K562 (cell line): ENCODE measurements around the gene FAM111B. TPM values are rescaled to one million over a fixed set of nuclear protein-coding genes. Genes with fewer than 3 reads are reported as not detected.

Experiments
- COPS2 ChIP-seq: fragments of 450-650 bp; conservative IDR thresholded peaks from 2 replicates; pipeline ENCODE4 v1.6.1; 2016; ENCODE audit warnings: mild to moderate bottlenecking, moderate library complexity
- E2F3 ChIP-seq: fragments of 250-450 bp; sonication (Bioruptor Pico); IDR thresholded peaks from 2 replicates; pipeline ENCODE4 v1.4.0; 2020; ENCODE audit warnings: mild to moderate bottlenecking
- FOXJ2 ChIP-seq: fragments of 200-800 bp; sonication (Bioruptor generic); IDR thresholded peaks from 2 replicates; pipeline ENCODE4 v1.6.1; 2016; ENCODE audit warnings: missing genetic modification characterization, missing compliant biosample characterization
- GABPA ChIP-seq: fragments of 200-800 bp; sonication (Bioruptor generic); conservative IDR thresholded peaks from 2 replicates; pipeline ENCODE4 v1.6.1; 2016; ENCODE audit warnings: low read depth, missing genetic modification characterization, missing compliant biosample characterization
- HDAC3 ChIP-seq: fragments of 450-650 bp; IDR thresholded peaks from 2 replicates; pipeline ENCODE4 v1.6.1; 2018; ENCODE audit warnings: borderline replicate concordance, mild to moderate bottlenecking, moderate library complexity; ENCODE audit not compliant: partially characterized antibody
- HDAC6 ChIP-seq: IDR thresholded peaks from 2 replicates; pipeline ENCODE4 v1.6.1; 2012; ENCODE audit warnings: low read depth, mild to moderate bottlenecking, control low read depth, inconsistent platforms, low read length, moderate library complexity
- HOMEZ ChIP-seq: fragments of 250-450 bp; sonication (Bioruptor Pico); IDR thresholded peaks from 2 replicates; pipeline ENCODE4 v1.4.0; 2020; ENCODE audit warnings: mild to moderate bottlenecking, moderate library complexity
- KLF16 ChIP-seq: IDR thresholded peaks from 2 replicates; pipeline ENCODE4 v1.6.1; 2016; ENCODE audit warnings: antibody characterized with exemption
- PHF20 ChIP-seq: fragments of 450-650 bp; IDR thresholded peaks from 2 replicates; pipeline ENCODE4 v1.6.1; 2018; ENCODE audit not compliant: partially characterized antibody
- RFX1 ChIP-seq: fragments of 450-650 bp; IDR thresholded peaks from 2 replicates; pipeline ENCODE4 v1.6.1; 2016; ENCODE audit warnings: mild to moderate bottlenecking, moderate library complexity
- RUNX1 ChIP-seq: sonication (generic); IDR thresholded peaks from 2 replicates; pipeline ENCODE4 v1.6.1; 2016; ENCODE audit warnings: antibody characterized with exemption, low read depth
- SNRNP70 ChIP-seq: fragments of 200-400 bp; formaldehyde crosslinking; optimal IDR thresholded peaks from 2 replicates; pipeline ENCODE3; 2017; ENCODE audit warnings: low read depth, low read length
- SRSF1 ChIP-seq: fragments of 200-400 bp; formaldehyde crosslinking; IDR thresholded peaks from 2 replicates; pipeline ENCODE4 v1.6.1; 2017; ENCODE audit warnings: mild to moderate bottlenecking, low read depth, low read length, moderate library complexity
- STAG1 ChIP-seq: sonication (generic); formaldehyde crosslinking; IDR thresholded peaks from 2 replicates; pipeline ENCODE4 v1.5.0; 2020; ENCODE audit warnings: missing genetic modification reagents, borderline replicate concordance
- ZBTB2 ChIP-seq: fragments of 450-650 bp; IDR thresholded peaks from 2 replicates; pipeline ENCODE4 v1.6.1; 2016; ENCODE audit warnings: antibody characterized with exemption
- ZNF134 ChIP-seq: fragments of 250-450 bp; sonication (Bioruptor Pico); conservative IDR thresholded peaks from 2 replicates; pipeline ENCODE4 v1.4.0; 2020
- ZNF165 ChIP-seq: fragments of 250-450 bp; sonication (Bioruptor Pico); IDR thresholded peaks from 2 replicates; pipeline ENCODE4 v1.4.0; 2020; ENCODE audit warnings: borderline replicate concordance
- ZNF24 ChIP-seq: fragments of 450-650 bp; IDR thresholded peaks from 2 replicates; pipeline ENCODE4 v1.6.1; 2016
- ZNF398 ChIP-seq: fragments of 250-450 bp; sonication (Bioruptor Pico); IDR thresholded peaks from 2 replicates; pipeline ENCODE4 v1.8.0; 2021; ENCODE audit warnings: moderate library complexity, mild to moderate bottlenecking, inconsistent platforms
- ZNF518B ChIP-seq: fragments of 250-450 bp; sonication (Bioruptor Pico); IDR thresholded peaks from 2 replicates; pipeline ENCODE4 v1.5.0; 2021; ENCODE audit warnings: mild to moderate bottlenecking, moderate library complexity
- polyA plus RNA-seq, 8 experiments: library from polyadenylated mRNA; depleted of rRNA in 4 of 8; stranded (reverse) in 5 of 8; unstranded in 3 of 8; fragments of >200 nt; fragmentation: Nextera tagmentation in 2 of 8; fragmentation: Illumina TruSeq in 1 of 8; extraction: Ambion mirVana in 2 of 8; extraction: Trizol in 1 of 8; gene quantifications; 2 replicates each; pipeline versions ENCODE4 v1.2.1 to v1.2.3, GENCODE V29; 2011 to 2014; ENCODE audit warnings: inconsistent platforms in 1 of 8, missing spikeins in 1 of 8
- total RNA-seq, 7 experiments: library from RNA; depleted of rRNA in 6 of 7; stranded (reverse); fragments of >200 nt in 6 of 7; fragmentation: Illumina TruSeq in 2 of 7; extraction: Trizol in 2 of 7; gene quantifications; 2 replicates each; pipeline versions ENCODE4 v1.2.1 to v1.2.3, GENCODE V29; 2011 to 2021; ENCODE audit warnings: low replicate concordance in 1 of 7

Gene FAM111B
- total and polyA plus RNA-seq, 9 of the 15 experiments (the other 6 are each of a cell fraction or from before 2014, with no cell fraction given), result 0.01 to 0.33 (median 0.06) TPM; not detected in 5

- TF ChIP-seq HOMEZ (CRISPR knock-in tag) (no peak), PHF20 (no peak), STAG1 (CRISPR knock-in tag) (peak; percentile 76; the same call in 1 of the 2 replicates), RFX1 (no peak), ZNF398 (CRISPR knock-in tag) (no peak), KLF16 (no peak), SRSF1 (no peak), ZBTB2 (0 out of 2 replicates have a peak, but pooled peaks have one; percentile 44), ZNF518B (CRISPR knock-in tag) (no peak), ZNF24 (no peak), FOXJ2 (tag) (no peak), RUNX1 (no peak), SNRNP70 (no peak), HDAC6 (no peak), COPS2 (no peak), E2F3 (CRISPR knock-in tag) (no peak), HDAC3 (no peak), ZNF165 (CRISPR knock-in tag) (no peak), ZNF134 (no peak), GABPA (tag) (no peak)
Measured at GRCh38 chr11:59171508-59172322, 64.7 kb downstream of the FAM111B start, which contains the start of gene DTX4 (continued).
